Liver (tissue), 3 donors: ENCODE measurements around the gene NTN1.

ENCODE experiments used
- CTCF ChIP-seq: fragments of 150-350 bp; IDR thresholded peaks from 2 replicates; pipeline ENCODE4 v1.5.1; 2017; ENCODE audit warnings: improper control_type of control experiment, low read depth, low read length; ENCODE audit not compliant: missing input control
- FOXA1 ChIP-seq: IDR thresholded peaks from 2 replicates; pipeline ENCODE4 v1.6.1; 2016; ENCODE audit warnings: antibody characterized with exemption
- GABPA ChIP-seq, 2 donors: IDR thresholded peaks in 1 of 2; conservative IDR thresholded peaks in 1 of 2; 2 replicates each; pipeline ENCODE4 v1.6.1; 2016; ENCODE audit warnings: antibody characterized with exemption in 2 of 2, mild to moderate bottlenecking in 1 of 2, moderate library complexity in 1 of 2
- JUND ChIP-seq, 2 donors: IDR thresholded peaks; 2 replicates each; pipeline ENCODE4 v1.6.1; 2016; ENCODE audit warnings: antibody characterized with exemption in 2 of 2
- MAX ChIP-seq: IDR thresholded peaks from 2 replicates; pipeline ENCODE4 v1.6.1; 2016; ENCODE audit warnings: antibody characterized with exemption
- RAD21 ChIP-seq, 2 donors: IDR thresholded peaks; 2 replicates each; pipeline ENCODE4 v1.6.1; 2016; ENCODE audit warnings: antibody characterized with exemption in 2 of 2, mild to moderate bottlenecking in 2 of 2
- SP1 ChIP-seq: IDR thresholded peaks from 2 replicates; pipeline ENCODE4 v1.6.1; 2018; ENCODE audit warnings: antibody characterized with exemption, mild to moderate bottlenecking
- TAF1 ChIP-seq: conservative IDR thresholded peaks from 2 replicates; pipeline ENCODE4 v1.6.1; 2016; ENCODE audit warnings: antibody characterized with exemption, mild to moderate bottlenecking
- YY1 ChIP-seq: IDR thresholded peaks from 2 replicates; pipeline ENCODE4 v1.6.1; 2016; ENCODE audit warnings: antibody characterized with exemption, mild to moderate bottlenecking
- TF ChIP-seq, protein P1 (sequence below): IDR thresholded peaks from 2 replicates; pipeline ENCODE4 v1.6.1; 2016; ENCODE audit warnings: antibody characterized with exemption, mild to moderate bottlenecking
- TF ChIP-seq, protein P2 (sequence below): IDR thresholded peaks from 2 replicates; pipeline ENCODE4 v1.6.1; 2016; ENCODE audit warnings: antibody characterized with exemption
- donor health status: healthy.
- donor health status: healthy.

DNA sequence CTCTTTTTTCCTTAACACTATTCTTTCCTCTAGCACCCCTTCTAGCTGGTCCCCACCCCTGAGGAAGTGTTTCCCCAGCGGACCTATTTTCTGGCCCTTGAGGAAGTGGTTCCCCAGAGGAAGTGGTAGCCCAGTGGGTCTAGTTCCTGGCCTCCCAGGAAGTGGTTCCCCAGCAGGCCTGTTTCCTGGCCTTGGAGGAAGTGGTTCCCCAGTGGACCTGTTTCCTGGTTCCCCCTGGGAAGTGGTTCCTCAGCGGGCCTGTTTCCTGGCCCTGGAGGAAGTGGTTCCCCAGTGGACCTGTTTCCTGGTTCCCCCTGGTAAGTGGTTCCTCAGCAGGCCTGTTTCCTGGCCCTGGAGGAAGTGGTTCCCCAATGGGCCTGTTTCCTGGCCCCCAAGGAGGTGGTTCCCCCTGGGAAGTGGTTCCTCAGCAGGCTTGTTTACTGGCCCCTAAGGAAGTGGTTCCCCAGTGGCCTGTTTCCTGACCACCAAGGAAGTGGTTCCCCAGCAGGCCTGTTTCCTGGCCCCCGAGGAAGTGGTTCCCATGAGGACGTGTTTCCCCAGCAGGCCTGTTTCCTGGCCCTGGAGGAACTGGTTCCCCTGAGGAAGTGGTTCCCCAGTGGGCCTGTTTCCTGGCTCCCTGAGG lies 58.3 kb downstream of the NTN1 start:
- TF ChIP-seq YY1 (no peak), CTCF (no peak), JUND (IDR thresholded peaks at IDR 0.05) (no peak), RAD21 (IDR thresholded peaks at IDR 0.05) (no peak), SP1 (no peak), FOXA1 (no peak), MAX (no peak), TAF1 (no peak), GABPA (IDR thresholded peaks at IDR 0.05 in 1 of 2, conservative IDR thresholded peaks at IDR 0.05 in 1 of 2) (no peak)
- TF ChIP-seq, protein P1, sequence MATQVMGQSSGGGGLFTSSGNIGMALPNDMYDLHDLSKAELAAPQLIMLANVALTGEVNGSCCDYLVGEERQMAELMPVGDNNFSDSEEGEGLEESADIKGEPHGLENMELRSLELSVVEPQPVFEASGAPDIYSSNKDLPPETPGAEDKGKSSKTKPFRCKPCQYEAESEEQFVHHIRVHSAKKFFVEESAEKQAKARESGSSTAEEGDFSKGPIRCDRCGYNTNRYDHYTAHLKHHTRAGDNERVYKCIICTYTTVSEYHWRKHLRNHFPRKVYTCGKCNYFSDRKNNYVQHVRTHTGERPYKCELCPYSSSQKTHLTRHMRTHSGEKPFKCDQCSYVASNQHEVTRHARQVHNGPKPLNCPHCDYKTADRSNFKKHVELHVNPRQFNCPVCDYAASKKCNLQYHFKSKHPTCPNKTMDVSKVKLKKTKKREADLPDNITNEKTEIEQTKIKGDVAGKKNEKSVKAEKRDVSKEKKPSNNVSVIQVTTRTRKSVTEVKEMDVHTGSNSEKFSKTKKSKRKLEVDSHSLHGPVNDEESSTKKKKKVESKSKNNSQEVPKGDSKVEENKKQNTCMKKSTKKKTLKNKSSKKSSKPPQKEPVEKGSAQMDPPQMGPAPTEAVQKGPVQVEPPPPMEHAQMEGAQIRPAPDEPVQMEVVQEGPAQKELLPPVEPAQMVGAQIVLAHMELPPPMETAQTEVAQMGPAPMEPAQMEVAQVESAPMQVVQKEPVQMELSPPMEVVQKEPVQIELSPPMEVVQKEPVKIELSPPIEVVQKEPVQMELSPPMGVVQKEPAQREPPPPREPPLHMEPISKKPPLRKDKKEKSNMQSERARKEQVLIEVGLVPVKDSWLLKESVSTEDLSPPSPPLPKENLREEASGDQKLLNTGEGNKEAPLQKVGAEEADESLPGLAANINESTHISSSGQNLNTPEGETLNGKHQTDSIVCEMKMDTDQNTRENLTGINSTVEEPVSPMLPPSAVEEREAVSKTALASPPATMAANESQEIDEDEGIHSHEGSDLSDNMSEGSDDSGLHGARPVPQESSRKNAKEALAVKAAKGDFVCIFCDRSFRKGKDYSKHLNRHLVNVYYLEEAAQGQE: no peak
- TF ChIP-seq, protein P2, sequence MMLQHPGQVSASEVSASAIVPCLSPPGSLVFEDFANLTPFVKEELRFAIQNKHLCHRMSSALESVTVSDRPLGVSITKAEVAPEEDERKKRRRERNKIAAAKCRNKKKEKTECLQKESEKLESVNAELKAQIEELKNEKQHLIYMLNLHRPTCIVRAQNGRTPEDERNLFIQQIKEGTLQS: no peak
